PFSK-1 (cell line): ENCODE data around the gene REPS2.

Experiments
- POLR2AphosphoS5 ChIP-seq: IDR thresholded peaks from 2 replicates; pipeline ENCODE4 v1.6.1; 2012; ENCODE audit warnings: low read depth, mild to moderate bottlenecking, control low read depth, low read length, moderate library complexity
- REST ChIP-seq, 2 experiments: IDR thresholded peaks; 2 replicates each; pipeline versions ENCODE4 v1.6.1 to v1.8.0; 2011 to 2012; ENCODE audit warnings: low read depth in 2 of 2, low read length in 2 of 2, control low read depth in 1 of 2, inconsistent platforms in 1 of 2, mild to moderate bottlenecking in 1 of 2, moderate library complexity in 1 of 2; ENCODE audit not compliant: insufficient read depth in 1 of 2
- TAF1 ChIP-seq: IDR thresholded peaks from 2 replicates; pipeline ENCODE4 v1.6.1; 2012; ENCODE audit warnings: low read length, control low read depth, borderline replicate concordance; ENCODE audit not compliant: insufficient read depth

GRCh38 chrX:17086317-17086716 lies 139.9 kb downstream of the REPS2 start:
- no peak for TF ChIP-seq POLR2AphosphoS5
- TF ChIP-seq REST (IDR thresholded peaks at IDR 0.05; ENCODE audit: insufficient read depth in 1 of 2, low read depth in 2 of 2, low read length in 2 of 2) = no peak
- no peak for TF ChIP-seq TAF1
